Central memory CD8-positive, alpha-beta T cell (primary cell): ENCODE results near the gene OR2T6.

Source experiments
- ATAC-seq: fragments of 150-1000 bp; cut with Tn5 transposase; replicated peaks from 2 replicates; pipeline ENCODE4 v1.10.0; 2022; ENCODE audit warnings: mild to moderate bottlenecking, moderate FRiP score, moderate number of reproducible peaks; ENCODE audit not compliant: poor library complexity, severe bottlenecking; ENCODE audit errors: extremely low read depth
- DNase-seq, 2 donors: peaks; one replicate each; pipeline ENCODE4 v3.0.0; 2021; ENCODE audit warnings: low spot score in 2 of 2
- H3K27ac Mint-ChIP-seq: one replicate; pipeline ENCODE4 v1.8.0; 2022; ENCODE audit warnings: low read depth, mild to moderate bottlenecking, moderate library complexity, mixed read lengths
- H3K27me3 Mint-ChIP-seq: one replicate; pipeline ENCODE4 v1.8.0; 2022; ENCODE audit warnings: mixed read lengths
- H3K36me3 Mint-ChIP-seq: one replicate; pipeline ENCODE4 v1.8.0; 2022; ENCODE audit warnings: mild to moderate bottlenecking, moderate library complexity, mixed read lengths; ENCODE audit not compliant: insufficient read depth
- H3K4me1 Mint-ChIP-seq: one replicate; pipeline ENCODE4 v1.8.0; 2022; ENCODE audit warnings: mixed read lengths
- H3K4me3 Mint-ChIP-seq: one replicate; pipeline ENCODE4 v1.8.0; 2022; ENCODE audit warnings: mild to moderate bottlenecking, moderate library complexity, mixed read lengths
- H3K9me3 Mint-ChIP-seq: one replicate; pipeline ENCODE4 v1.8.0; 2022; ENCODE audit warnings: mixed read lengths

Gene OR2T6

GRCh38 chr1:248375446-248375845 is at the start of gene OR2T6:
Gene OR2T6 (plus strand): TSS chr1:248375746. CDS start chr1:248387609, 11,863 bp downstream.
- no peak within 1 kb of the TSS for H3K4me3 Mint-ChIP-seq
- H3K27ac Mint-ChIP-seq: no peak within 1 kb of the TSS
- H3K27me3 Mint-ChIP-seq: no peaks in the 10 kb centered on the region
- ATAC-seq (no peak), DNase-seq (no peak)
- H3K4me1 Mint-ChIP-seq: no peaks in the 10 kb centered on the region
- H3K9me3 Mint-ChIP-seq: peaks cover 8% of the 10 kb centered on the region
- H3K36me3 Mint-ChIP-seq: no peaks in the 10 kb centered on the region

- DNase-seq: no peak
- H3K9me3 Mint-ChIP-seq: no peaks in the 10 kb centered on the region
- no peaks in the 10 kb centered on the region for H3K36me3 Mint-ChIP-seq
- no peak for ATAC-seq
- H3K4me3 Mint-ChIP-seq: no peak overlapping the region
- H3K27me3 Mint-ChIP-seq: no peaks in the 10 kb centered on the region
- no peaks in the 10 kb centered on the region for H3K4me1 Mint-ChIP-seq
- H3K27ac Mint-ChIP-seq: no peak overlapping the region
These were observed 32.1 kb upstream of the OR2T6 start for GRCh38 chr1:248343451-248343850.

GRCh38 chr1:248348475-248348874 is 27.1 kb upstream of the OR2T6 start, which contains the start of gene OR14C36:
Gene OR14C36 (plus strand): TSS chr1:248348775. CDS start chr1:248348775, 0 bp downstream.
- Mint-ChIP-seq H3K9me3 (peaks cover 7% of the 10 kb centered on the region), H3K27me3 (no peaks in the 10 kb centered on the region), H3K27ac (no peak within 1 kb of the TSS), H3K36me3 (no peaks in the 10 kb centered on the region), H3K4me1 (no peaks in the 10 kb centered on the region), H3K4me3 (no peak within 1 kb of the TSS)
- no peak for ATAC-seq
- DNase-seq: no peak

GRCh38 chr1:248359415-248359814 is 16.1 kb upstream of the OR2T6 start:
- no peaks in the 10 kb centered on the region for H3K4me1 Mint-ChIP-seq
- no peak for ATAC-seq
- H3K9me3 Mint-ChIP-seq: peaks cover 8% of the 10 kb centered on the region
- H3K27me3 Mint-ChIP-seq: peaks cover 12% of the 10 kb centered on the region
- H3K27ac Mint-ChIP-seq: no peak overlapping the region
- H3K4me3 Mint-ChIP-seq: no peak overlapping the region
- H3K36me3 Mint-ChIP-seq: no peaks in the 10 kb centered on the region
- no peak for DNase-seq

- H3K27ac Mint-ChIP-seq: no peak within 1 kb of the TSS
- no peak within 1 kb of the TSS for H3K4me3 Mint-ChIP-seq
- ATAC-seq (no peak), DNase-seq (no peak)
- peaks cover 13% of the 10 kb centered on the region for H3K9me3 Mint-ChIP-seq
- peaks cover 12% of the 10 kb centered on the region for H3K27me3 Mint-ChIP-seq
- no peaks in the 10 kb centered on the region for H3K36me3 Mint-ChIP-seq
- H3K4me1 Mint-ChIP-seq: no peaks in the 10 kb centered on the region
These were observed 14.3 kb upstream of the OR2T6 start, which contains the start of gene OR2T4 for GRCh38 chr1:248361121-248361715. Gene OR2T4 (plus strand): TSS chr1:248361665. CDS start chr1:248361665, 0 bp downstream.

GRCh38 chr1:248366609-248367008 is 8.9 kb upstream of the OR2T6 start:
- Mint-ChIP-seq H3K9me3 (peaks cover 13% of the 10 kb centered on the region), H3K4me3 (no peak overlapping the region), H3K27me3 (peaks cover 11% of the 10 kb centered on the region), H3K27ac (no peak overlapping the region), H3K4me1 (no peaks in the 10 kb centered on the region), H3K36me3 (no peaks in the 10 kb centered on the region)
- DNase-seq (no peak), ATAC-seq (no peak)

- no peaks in the 10 kb centered on the region for H3K36me3 Mint-ChIP-seq
- no peak for DNase-seq
- no peak overlapping the region for H3K27ac Mint-ChIP-seq
- H3K4me1 Mint-ChIP-seq: no peaks in the 10 kb centered on the region
- peaks cover 8% of the 10 kb centered on the region for H3K9me3 Mint-ChIP-seq
- no peak overlapping the region for H3K4me3 Mint-ChIP-seq
- ATAC-seq: no peak
- no peaks in the 10 kb centered on the region for H3K27me3 Mint-ChIP-seq
These were observed 3.2 kb upstream of the OR2T6 start for GRCh38 chr1:248372394-248372793.

- Mint-ChIP-seq H3K4me1 (no peaks in the 10 kb centered on the region), H3K36me3 (no peaks in the 10 kb centered on the region), H3K27me3 (no peaks in the 10 kb centered on the region), H3K27ac (no peak overlapping the region), H3K9me3 (peaks cover 8% of the 10 kb centered on the region), H3K4me3 (no peak overlapping the region)
- DNase-seq: no peak
- ATAC-seq: no peak
These were observed 1.8 kb upstream of the OR2T6 start for GRCh38 chr1:248373761-248374160.

GRCh38 chr1:248376916-248377315 is 1.4 kb downstream of the OR2T6 start:
- no peak for ATAC-seq
- H3K4me3 Mint-ChIP-seq: no peak overlapping the region
- peaks cover 8% of the 10 kb centered on the region for H3K9me3 Mint-ChIP-seq
- H3K4me1 Mint-ChIP-seq: no peaks in the 10 kb centered on the region
- no peaks in the 10 kb centered on the region for H3K36me3 Mint-ChIP-seq
- H3K27ac Mint-ChIP-seq: no peak overlapping the region
- DNase-seq: no peak
- no peaks in the 10 kb centered on the region for H3K27me3 Mint-ChIP-seq

- Mint-ChIP-seq H3K36me3 (no peaks in the 10 kb centered on the region), H3K27me3 (no peaks in the 10 kb centered on the region), H3K4me1 (no peaks in the 10 kb centered on the region), H3K9me3 (no peaks in the 10 kb centered on the region), H3K4me3 (no peak overlapping the region), H3K27ac (no peak overlapping the region)
- no peak for DNase-seq
- ATAC-seq: no peak
These were observed 5.3 kb downstream of the OR2T6 start for GRCh38 chr1:248380854-248381253.

GRCh38 chr1:248388426-248388825 is 12.9 kb downstream of the OR2T6 start:
- Mint-ChIP-seq H3K4me1 (no peaks in the 10 kb centered on the region), H3K4me3 (no peak overlapping the region), H3K27me3 (peaks cover 10% of the 10 kb centered on the region), H3K27ac (no peak overlapping the region), H3K9me3 (peaks cover 9% of the 10 kb centered on the region), H3K36me3 (no peaks in the 10 kb centered on the region)
- ATAC-seq (no peak), DNase-seq (no peak)

GRCh38 chr1:248393050-248393449 is 17.5 kb downstream of the OR2T6 start:
- Mint-ChIP-seq H3K27me3 (peaks cover 10% of the 10 kb centered on the region), H3K36me3 (no peaks in the 10 kb centered on the region)

GRCh38 chr1:248402748-248403147 is 27.2 kb downstream of the OR2T6 start, which contains the start of gene OR2T1:
Gene OR2T1 (plus strand): TSS chr1:248403048. CDS start chr1:248406148, 3,100 bp downstream.
- no peak for ATAC-seq
- Mint-ChIP-seq H3K4me3 (no peak within 1 kb of the TSS), H3K36me3 (no peaks in the 10 kb centered on the region), H3K4me1 (no peaks in the 10 kb centered on the region), H3K9me3 (peaks cover 3% of the 10 kb centered on the region), H3K27ac (no peak within 1 kb of the TSS), H3K27me3 (no peaks in the 10 kb centered on the region)
- no peak for DNase-seq

More at GRCh38 chr1:248393050-248393449, 17.5 kb downstream of the OR2T6 start:
- Mint-ChIP-seq H3K4me1 (no peaks in the 10 kb centered on the region), H3K27ac (no peak overlapping the region), H3K4me3 (no peak overlapping the region), H3K9me3 (peaks cover 19% of the 10 kb centered on the region)
- no peak for ATAC-seq
- DNase-seq: no peak
